ENCODE measurements around the gene DFFA. TPM values are rescaled to one million over a fixed set of nuclear protein-coding genes. Genes with fewer than 3 reads are reported as not detected.

DFFA gene
- total and polyA plus RNA-seq, 9 of the 15 experiments (the other 6 are each of a cell fraction or from before 2014, with no cell fraction given), result 39.6 to 74.8 (median 59.2) TPM

- TF ChIP-seq ID3 (CRISPR knock-in tag; IDR thresholded peaks at IDR 0.05) (no peak), ID3 (tag; IDR thresholded peaks at IDR 0.05) (peak; percentile 88), RUNX1 (IDR thresholded peaks at IDR 0.05; ENCODE audit: low read depth) (0 out of 2 replicates have a peak, but pooled peaks have one; percentile 16), STAG1 (CRISPR knock-in tag; IDR thresholded peaks at IDR 0.05; ENCODE audit: borderline replicate concordance) (peak; percentile 82), MTF1 (CRISPR knock-in tag; IDR thresholded peaks at IDR 0.05; ENCODE audit: borderline replicate concordance) (no peak), EP400 (IDR thresholded peaks at IDR 0.05) (peak; percentile 91), HDAC8 (tag; IDR thresholded peaks at IDR 0.05) (peak; percentile 91), MCM5 (IDR thresholded peaks at IDR 0.05; ENCODE audit: low read depth) (no peak), E2F5 (CRISPR knock-in tag; IDR thresholded peaks at IDR 0.05) (peak; percentile 99), CREB1 (IDR thresholded peaks at IDR 0.05) (peak; percentile 44; the same call in 1 of the 2 replicates), CREB1 (CRISPR knock-in tag; IDR thresholded peaks at IDR 0.05) (peak; percentile 72; the same call in 1 of the 2 replicates), MYBL2 (IDR thresholded peaks at IDR 0.05; ENCODE audit: low read depth) (no peak), MYBL2 (CRISPR knock-in tag; IDR thresholded peaks at IDR 0.05; ENCODE audit: borderline replicate concordance) (0 out of 2 replicates have a peak, but pooled peaks have one; percentile 38), ZBTB11 (CRISPR knock-in tag; IDR thresholded peaks at IDR 0.05) (0 out of 6 replicates have a peak, but pooled peaks of 1 of the 3 experiments have one; percentile 33), ZBTB26 (CRISPR knock-in tag; IDR thresholded peaks at IDR 0.05) (0 out of 2 replicates have a peak, but pooled peaks have one; percentile 25), TRIM24 (IDR thresholded peaks at IDR 0.05) (peak in 1 of 2 experiments; percentile 86; a peak in 2 of 4 replicates), KLF16 (IDR thresholded peaks at IDR 0.05) (peak; percentile 93), ZNF24 (IDR thresholded peaks at IDR 0.05) (peak; percentile 85), RBM25 (IDR thresholded peaks at IDR 0.05; ENCODE audit: low read depth, low read length, severe bottlenecking) (peak; percentile 40), GMEB1 (CRISPR knock-in tag; IDR thresholded peaks at IDR 0.05) (peak; percentile 81)
Observed at GRCh38 chr1:10430216-10431069, 41.9 kb downstream of the DFFA start, which contains the start of gene CENPS (continued).

Data from K562 (cell line).